Kidney tubule cell (primary cell): Measurements from ENCODE around the gene CCL3.
"Not testable (repeated sequence)": the region's sequence is repeated elsewhere in the genome, so short reads cannot be mapped to it uniquely, and the experiment has no call there.

Source experiments
- DNase-seq: peaks from one replicate; pipeline ENCODE4 v3.0.0-alpha.2; 2018; ENCODE audit warnings: low spot score

The CCL3 gene

GRCh38 chr17:36115649-36115977 lies 25.7 kb upstream of the CCL3 start:
- not testable (repeated sequence) for DNase-seq

GRCh38 chr17:36114971-36115648 lies 25.2 kb upstream of the CCL3 start:
- DNase-seq = not testable (repeated sequence)

- DNase-seq = not testable (repeated sequence)
Measured at GRCh38 chr17:36113131-36113530, 23.2 kb upstream of the CCL3 start.

GRCh38 chr17:36112572-36112971 lies 22.6 kb upstream of the CCL3 start:
- no peak for DNase-seq

- no peak for DNase-seq
Measured at GRCh38 chr17:36111068-36111490, 21.1 kb upstream of the CCL3 start.

DNA sequence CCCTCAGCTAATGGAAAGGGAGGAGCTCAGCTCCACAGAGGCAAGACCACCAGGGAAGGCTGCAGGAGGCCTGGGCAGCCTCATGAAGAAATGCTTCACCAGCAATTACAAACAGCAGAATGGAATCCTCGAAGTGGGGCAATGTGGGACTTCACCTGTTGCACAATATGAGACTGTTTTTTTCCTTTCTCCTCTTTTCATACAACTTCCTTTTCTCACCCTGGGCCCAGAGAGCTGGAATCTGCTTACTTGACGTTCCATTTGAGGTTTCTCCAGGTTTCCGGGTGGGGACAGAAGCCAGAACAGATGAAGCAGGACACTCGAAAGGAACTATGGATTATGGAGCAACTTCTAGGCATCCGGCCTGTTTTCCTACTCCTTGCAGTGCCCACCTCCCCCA lies 18.3 kb upstream of the CCL3 start:
- DNase-seq = not testable (repeated sequence)

DNA sequence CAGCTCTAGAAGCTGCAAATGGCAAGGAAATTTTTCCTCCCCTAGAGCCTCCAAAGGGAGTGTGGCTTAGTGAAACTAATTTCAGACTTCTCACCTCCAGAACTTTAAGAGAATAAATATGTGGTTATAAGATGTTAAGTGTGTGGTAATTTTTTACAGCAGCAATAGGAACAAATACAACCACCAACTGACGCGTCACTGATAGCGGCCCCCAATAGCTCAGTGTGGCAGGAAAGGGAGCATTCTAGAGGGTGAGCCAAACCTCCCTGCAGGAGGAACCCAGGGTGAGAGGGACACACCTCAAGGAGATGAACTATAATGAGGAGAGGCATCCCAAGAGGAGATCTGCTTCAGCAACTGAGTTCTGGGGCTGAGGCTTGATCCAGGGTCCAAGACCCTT lies 17.7 kb upstream of the CCL3 start:
- no peak for DNase-seq

DNA sequence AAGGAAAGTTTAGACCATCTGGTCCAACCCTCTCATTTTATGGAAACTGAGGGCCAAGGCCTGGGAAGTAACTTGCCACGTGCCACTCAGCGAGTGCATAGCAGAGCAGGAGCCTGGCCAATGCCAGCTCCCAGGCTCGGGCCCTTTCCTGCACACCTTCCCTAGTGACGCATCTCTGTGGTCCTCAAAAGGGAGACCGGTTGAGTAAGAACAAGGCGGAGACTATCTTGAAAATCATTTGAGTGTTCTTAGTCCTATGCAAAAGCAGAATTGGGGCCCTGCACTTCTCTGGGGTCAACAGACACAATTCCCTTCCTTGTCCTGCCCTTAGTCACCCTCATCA lies 16.5 kb upstream of the CCL3 start:
- no peak for DNase-seq

DNA sequence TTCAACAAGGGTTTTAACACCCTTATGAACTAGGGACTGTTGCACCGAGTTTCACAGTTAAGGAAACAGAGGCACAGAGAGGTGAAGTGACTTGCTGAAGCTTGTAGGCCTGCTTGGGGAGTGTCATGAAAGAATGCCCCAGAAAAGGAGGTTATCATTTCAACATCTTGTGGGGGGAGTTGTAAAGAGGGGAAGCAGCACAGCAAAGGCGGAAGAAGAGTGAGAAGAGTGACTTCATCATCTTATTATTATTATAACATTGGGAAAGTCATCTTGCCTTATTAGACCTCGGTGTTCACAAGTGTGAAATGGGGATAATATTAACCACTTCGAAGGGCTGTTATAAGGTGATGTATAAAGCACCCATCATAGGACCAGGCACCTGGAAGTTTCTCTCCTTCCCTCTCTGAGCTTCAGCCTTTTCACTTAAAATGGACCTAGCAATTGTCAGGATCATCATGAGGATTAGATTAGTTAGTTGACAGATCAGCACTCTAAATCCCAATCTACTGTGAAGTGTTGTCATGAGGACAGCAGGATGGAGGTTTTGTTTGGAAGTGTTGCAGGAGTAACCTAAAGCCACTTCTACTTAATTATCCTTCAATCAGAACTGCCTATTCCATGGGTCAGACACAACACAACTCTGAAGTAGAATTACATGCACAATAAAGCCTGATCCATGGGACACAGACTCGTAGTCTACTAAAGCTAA lies 16.0 kb upstream of the CCL3 start:
- DNase-seq = no peak

DNA sequence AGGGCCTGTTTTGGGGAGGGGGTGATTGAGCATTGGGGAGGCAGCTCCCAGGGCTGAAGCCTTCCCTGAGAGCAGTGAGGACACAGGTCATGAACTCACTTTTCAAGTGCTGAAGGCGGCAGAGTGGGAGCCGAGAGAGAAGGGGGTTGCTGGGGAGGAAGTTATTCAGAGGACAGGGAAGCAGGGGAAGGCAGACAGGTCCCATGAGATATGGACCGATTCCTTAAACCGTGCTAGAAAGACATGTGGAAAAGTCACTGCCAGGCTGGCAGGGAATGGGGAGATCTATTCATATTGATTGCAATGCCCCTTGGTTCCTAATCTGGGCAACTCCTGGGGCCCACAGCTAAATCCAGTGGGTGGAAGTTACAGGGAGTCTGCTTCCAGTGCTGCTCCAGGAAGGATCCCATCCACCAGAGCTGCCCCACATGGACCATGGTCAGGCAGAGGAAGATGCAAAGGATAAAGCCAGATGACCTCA lies 14.8 kb upstream of the CCL3 start:
- no peak for DNase-seq

GRCh38 chr17:36104246-36104645 lies 14.3 kb upstream of the CCL3 start:
- not testable (repeated sequence) for DNase-seq

DNA sequence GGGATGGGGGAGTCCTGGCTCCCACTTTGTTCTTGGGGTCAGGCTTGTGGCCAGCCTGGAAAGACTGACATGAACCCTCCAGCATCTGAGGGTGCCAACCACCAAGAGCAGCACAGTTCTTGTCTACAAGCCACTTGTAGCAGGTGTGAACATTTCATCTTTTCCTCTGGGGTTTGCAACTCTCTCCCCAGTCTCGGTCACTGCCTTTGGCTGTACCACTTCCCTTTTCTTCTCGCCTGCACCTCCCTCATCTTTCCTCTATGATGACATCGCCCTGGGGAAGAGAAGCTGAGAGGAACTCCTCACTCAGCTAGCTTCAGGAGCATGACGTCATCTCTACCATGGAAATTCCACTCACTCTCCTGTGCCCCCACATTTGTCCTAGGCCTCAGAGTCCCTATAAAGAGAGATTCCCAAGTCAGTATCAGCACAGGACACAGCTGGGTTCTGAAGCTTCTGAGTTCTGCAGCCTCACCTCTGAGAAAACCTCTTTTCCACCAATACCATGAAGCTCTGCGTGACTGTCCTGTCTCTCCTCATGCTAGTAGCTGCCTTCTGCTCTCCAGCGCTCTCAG lies 13.5 kb upstream of the CCL3 start, which contains the start of gene CCL4:
CCL4 (plus strand) TSS at position 427 of the 575 bp plus-strand sequence; CDS start at position 506, 79 bp downstream.
- not testable (repeated sequence) for DNase-seq

DNA sequence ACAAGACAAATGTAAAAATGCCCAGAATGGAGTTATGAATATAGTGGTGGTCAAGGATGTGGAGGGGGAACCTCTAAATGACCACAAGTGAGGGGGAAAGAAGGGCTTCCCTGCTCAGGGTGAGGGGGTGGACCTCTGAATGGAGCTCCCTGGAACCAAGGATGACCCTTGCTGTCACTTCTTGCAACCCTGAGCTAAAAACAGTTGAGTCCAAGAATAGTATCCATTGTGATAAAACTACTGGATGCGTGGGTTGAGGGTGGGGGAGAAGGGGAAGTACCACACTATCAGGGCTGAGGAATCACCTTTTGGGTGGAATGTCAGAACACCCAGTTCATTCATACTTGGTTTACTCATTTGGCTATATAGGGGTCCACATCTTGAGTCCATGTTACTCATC lies 9.1 kb upstream of the CCL3 start:
- not testable (repeated sequence) for DNase-seq

GRCh38 chr17:36095992-36096391 lies 6.0 kb upstream of the CCL3 start:
- no peak for DNase-seq

DNA sequence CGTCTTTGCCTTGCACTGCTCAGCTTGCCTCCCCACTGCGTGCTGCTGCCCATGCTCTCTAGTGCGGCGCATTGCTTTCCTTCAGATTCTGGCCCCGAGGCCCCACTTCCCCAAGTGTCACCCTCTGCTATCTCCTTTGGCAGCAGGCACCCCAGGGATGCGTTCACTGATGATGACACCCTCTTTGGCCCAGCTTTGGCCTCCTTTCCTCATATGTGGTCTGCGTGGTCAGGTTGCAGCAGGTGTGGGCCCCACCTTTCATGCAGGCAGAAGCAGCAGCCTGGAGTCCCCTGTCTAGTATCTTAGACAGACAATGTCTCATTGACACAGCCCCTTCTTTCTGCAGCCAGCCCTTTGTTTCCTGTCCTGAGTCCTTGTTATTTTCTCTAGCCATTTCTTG lies 4.8 kb upstream of the CCL3 start:
- DNase-seq = no peak

- DNase-seq = no peak
Measured at GRCh38 chr17:36094232-36094631, 4.3 kb upstream of the CCL3 start.

- DNase-seq = not testable (repeated sequence)
Measured at GRCh38 chr17:36092715-36093114, 2.8 kb upstream of the CCL3 start.

GRCh38 chr17:36092230-36092629 lies 2.3 kb upstream of the CCL3 start:
- DNase-seq = no peak

DNA sequence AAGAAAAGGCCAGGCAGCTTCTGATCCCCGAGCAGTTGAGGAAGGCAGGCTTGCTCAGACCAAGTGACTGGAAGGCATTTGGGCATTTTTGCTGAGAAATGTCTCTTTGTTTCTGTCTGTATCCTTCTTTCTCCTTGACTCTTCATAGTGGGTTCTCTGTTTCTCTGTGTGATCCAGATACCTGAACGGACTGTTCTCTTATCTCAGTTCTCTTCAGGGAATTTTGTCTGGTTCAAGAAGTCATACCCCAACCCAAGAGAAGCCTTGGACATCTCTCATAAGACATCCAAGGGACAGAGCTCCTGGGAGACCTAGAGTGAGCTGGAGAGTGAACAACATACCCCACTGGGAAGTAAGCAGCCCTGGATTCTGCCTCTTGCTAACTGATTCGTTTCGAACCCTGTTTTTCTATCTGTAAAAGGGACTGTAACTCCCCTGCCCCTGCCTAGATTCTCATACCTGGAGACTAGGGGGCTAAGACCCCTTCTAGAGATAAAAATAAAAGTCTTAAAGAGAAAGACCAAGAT lies 541 bp downstream of the CCL3 start:
- DNase-seq = no peak

DNA sequence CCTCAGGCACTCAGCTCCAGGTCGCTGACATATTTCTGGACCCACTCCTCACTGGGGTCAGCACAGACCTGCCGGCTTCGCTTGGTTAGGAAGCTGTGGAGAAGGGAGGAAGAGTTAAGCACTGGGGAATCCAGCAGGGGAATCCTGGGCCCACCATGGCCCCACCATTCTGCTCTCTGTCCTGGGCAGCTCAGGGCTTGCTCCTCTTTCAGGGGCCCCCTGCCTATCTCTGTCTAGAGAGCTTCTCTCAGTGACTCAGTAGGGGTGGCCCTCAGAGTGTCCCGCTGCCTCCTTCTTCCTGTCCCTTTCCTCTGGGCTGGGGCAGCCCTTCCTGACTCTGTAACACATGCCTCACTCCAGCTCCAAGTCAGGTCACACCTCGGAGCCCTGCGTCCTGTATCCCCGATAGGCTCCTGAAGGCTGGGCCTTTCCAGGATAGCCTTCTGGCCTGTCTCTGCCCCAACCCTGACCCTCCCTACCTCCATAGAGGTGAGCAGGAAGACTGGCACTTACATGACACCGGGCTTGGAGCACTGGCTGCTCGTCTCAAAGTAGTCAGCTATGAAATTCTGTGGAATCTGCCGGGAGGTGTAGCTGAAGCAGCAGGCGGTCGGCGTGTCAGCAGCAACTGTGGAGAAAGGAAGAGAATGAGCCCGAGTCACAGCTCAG lies 1.1 kb downstream of the CCL3 start:
- no peak for DNase-seq

DNA sequence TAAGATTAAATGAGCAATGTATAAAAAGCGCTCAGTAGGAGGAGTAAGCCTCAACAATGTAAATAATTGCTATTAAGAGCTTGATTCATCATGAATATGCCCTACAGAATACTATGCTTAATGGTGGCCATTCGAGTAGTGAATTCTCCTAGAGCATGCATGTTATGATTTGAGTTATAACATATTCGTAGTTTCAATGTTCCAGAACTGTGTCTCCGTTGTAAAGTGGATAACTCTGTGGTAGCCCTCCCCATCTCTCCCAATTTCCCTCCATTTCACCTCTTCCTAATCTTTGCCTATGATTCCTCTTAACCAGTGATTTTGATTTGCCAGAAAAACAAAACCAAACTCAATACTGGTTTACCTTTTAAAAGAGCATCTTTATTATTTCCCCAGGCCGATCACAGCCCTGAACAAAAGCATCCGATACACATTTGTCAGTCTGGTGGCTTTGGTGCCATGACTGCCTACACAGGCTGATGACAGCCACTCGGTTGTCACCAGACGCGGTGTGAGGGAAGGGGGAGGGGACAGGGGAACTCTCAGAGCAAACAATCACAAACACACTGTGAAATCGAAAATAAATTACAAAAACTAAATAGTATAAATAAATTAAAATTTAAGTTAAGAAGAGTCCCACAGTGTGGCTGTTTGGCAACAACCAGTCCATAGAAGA lies 1.9 kb downstream of the CCL3 start:
- DNase-seq = not testable (repeated sequence)

DNA sequence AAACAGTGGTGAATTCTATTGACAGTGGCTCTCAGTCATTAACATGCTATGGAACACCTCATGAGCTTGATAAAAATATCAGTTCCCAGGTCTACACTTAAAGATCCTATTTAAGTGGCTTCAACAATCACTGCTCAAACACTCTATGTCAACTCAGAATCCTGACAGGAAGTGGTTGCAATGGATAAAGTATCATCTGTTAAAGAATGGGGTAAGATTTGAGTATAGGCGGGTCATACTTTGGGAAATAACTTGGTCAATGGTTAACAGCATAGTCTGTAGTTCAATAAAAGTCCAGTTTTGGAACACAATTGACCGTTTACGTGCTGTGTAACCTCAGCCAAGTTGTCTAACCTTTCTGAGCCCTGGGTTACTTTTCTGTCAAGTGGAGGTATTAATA lies 2.5 kb downstream of the CCL3 start:
- not testable (repeated sequence) for DNase-seq
